GM18861 (cell line): ENCODE results near the gene PSMD11.

Experiments
- ATAC-seq: cut with Tn5 transposase; IDR thresholded peaks from one replicate; pipeline ENCODE4 v1.9.1; 2021; ENCODE audit not compliant: unreplicated experiment

Gene PSMD11

DNA sequence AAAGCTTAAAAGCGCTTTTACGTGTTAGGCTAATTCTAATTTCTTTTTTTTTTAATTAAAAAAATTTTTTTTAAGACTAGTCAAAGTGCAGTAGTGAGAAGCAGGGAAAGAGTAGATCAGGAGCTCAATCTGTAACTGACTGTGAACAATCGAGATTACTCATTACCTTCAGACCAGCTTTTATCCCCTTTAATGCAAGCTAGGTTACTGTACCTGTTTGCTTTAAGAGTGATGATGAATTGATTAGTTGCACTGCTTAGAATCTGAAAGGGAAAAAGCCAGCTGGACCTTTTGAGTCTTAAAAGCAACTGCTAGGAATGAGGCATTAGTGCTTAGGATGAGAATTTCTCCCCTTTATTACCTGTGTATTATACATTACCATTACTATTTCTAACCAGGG, 19.0 kb downstream of the PSMD11 start:
- ATAC-seq, result no peak

DNA sequence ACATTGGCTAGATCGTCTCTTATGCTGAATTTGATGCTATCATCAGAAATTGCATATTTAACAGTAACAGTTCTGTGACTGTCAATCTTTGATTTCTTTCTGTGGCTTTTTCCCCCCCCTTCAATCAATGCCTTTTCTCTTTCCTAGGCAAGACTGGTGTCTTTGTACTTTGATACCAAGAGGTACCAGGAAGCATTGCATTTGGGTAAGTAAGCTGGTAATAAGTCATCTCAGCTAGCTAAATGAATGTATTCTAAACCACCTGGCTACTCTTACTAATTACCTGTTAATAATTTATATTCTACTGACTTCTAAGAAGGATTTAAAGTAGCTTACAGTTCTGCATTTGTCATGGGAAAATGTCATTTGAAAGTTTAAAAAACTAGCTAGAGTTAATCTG, 20.1 kb downstream of the PSMD11 start:
- ATAC-seq, result no peak

DNA sequence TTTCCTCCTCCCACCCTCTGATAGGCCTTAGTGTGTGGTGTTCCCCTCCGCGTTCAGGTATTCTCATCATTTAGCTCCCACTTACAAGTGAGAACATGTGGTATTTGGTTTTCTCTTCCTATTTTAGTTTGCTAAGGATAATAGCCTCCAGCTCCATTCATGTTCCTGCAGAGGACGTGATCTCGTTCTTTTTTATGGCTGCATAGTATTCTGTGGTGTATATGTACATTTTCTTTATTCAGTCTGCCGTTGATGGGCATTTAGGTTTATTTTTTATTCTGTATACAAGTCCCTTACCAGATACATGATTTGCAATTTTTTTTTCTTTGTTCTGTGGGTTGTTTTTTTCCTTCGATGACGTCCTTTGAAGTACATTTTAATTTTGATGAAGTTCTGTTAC, 23.6 kb downstream of the PSMD11 start:
- no peak for ATAC-seq

DNA sequence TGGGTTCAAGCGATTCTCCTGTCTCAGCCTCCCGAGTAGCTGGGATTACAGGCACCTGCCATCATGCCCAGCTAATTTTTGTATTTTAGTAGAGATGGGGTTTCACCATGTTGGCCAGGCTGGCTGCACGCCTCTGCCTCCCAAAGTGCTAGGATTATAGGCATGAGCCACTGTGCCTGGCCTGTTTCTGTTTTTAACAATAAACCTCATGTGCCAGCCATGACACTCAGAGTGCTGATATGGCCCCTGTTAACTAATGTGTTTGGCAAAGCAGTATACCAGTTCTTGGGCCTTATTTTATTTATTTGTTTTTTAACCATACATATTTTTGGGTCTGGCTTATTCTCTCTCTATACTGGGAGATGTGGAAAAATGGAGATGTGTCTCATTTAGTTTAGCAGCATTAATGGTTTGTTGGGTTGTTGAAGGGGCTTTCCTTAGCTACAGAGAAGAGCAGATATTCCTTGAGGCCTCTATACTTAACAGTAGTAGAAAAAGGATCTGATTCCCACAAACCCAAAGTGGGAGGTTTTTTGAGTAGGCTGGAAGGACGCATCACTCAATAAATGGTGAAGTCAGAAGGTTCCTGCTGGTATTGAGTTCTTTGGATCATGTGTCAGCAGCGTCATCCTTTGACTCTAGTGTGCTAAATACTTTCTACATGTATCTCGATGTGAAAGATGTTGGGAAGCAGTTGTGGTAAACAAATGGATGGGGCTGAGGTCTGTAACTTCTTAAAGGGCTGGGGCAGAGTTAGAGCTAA, 26.3 kb downstream of the PSMD11 start:
- ATAC-seq, result no peak

DNA sequence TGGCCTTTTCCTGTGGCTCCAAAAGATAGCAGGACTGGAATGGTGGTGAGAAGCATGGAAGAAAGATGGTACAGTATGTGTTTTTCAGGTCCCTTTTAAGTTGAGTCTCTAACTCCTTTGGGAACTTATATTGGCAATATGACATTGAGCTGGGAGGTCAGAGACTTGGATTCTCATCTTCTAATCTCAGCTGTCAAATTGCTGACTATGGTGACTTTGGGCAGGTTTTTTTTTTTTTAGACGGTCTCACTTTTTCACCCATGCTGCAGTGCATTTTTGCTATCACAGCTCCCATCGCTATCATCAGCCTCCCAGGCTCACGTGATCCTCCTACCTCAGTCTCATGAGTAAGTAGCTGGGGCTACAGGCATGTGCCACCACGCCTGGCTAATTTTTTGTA, 27.3 kb downstream of the PSMD11 start:
- ATAC-seq, result no peak

DNA sequence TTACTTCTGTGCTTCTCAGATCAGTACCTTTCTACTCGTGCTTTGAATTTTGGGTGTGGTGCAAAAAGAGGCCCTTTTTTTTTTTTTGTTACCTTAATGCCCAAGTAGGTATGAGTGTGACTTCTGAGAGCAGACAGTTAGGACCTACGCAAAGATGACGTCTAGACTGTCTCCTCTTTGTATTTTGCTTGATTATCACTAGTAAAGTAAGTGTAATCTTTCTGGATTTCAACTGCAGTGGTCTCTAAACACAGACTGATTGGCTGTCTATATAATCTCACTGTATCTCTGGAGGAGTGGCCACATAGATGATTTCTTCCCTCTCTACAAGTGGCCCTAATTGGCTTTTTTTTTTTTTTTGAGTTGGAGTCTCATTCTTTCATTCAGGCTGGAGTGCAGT, 30.9 kb downstream of the PSMD11 start:
- ATAC-seq, result no peak

DNA sequence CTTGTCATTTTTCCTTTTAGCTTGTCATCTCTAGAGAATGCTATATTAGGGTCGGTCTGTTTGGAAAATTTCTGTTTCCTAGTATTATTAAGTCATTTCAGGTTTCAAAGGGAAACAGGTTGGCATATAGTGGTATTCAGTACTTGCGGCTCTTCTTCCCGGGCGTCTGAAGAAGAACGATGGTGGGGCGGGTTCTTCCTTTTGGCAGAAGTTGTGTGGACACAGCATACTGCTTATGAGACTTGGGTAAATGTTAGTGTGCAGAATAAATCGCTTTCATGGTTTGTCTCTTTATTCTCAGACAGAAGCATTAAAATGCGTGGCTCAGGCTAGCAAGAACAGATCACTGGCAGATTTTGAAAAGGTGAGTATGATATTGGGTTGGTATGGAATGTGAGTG, 32.9 kb downstream of the PSMD11 start:
- no peak for ATAC-seq

DNA sequence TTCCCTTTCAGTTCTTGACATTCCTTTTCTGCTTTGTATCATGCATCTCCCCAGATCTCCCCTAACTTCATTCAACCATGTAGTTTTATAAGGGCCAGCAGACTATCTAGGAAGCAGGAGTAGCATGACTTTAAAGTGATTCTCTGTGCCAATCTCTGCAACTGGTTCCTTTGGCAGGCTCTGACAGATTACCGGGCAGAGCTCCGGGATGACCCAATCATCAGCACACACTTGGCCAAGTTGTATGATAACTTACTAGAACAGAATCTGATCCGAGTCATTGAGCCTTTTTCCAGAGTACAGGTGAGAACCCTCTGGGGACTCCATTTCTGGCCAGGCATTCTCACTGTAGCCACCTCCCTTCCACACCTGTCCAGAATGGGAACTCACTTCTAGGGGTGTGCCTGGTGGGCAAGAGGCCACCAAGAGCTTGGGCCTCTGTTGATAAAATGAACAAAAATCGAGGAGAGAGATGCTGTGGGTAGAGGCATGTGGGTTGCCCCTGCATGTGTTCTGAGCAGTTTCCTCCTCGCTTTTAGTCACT, 34.8 kb downstream of the PSMD11 start:
- no peak for ATAC-seq

DNA sequence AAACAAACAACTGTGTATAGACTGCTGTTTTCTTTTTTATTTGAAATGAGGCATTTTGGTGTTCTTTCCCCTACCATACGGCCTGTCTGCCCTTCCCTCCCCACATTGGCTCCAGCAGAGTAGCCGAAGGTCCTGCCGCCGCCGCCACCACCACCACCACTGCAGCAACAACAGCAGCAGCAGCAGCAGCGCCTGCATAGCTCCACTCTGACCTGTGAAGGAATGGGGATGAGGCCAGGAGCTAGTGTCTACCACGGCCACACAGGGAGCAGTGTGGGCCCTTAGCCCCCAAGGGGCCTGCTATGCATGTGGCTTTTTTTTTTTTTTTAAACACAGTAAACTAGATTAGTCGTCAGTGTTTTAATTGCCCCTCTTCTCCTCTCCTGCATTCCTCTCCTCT, 36.9 kb downstream of the PSMD11 start:
- ATAC-seq, result no peak

DNA sequence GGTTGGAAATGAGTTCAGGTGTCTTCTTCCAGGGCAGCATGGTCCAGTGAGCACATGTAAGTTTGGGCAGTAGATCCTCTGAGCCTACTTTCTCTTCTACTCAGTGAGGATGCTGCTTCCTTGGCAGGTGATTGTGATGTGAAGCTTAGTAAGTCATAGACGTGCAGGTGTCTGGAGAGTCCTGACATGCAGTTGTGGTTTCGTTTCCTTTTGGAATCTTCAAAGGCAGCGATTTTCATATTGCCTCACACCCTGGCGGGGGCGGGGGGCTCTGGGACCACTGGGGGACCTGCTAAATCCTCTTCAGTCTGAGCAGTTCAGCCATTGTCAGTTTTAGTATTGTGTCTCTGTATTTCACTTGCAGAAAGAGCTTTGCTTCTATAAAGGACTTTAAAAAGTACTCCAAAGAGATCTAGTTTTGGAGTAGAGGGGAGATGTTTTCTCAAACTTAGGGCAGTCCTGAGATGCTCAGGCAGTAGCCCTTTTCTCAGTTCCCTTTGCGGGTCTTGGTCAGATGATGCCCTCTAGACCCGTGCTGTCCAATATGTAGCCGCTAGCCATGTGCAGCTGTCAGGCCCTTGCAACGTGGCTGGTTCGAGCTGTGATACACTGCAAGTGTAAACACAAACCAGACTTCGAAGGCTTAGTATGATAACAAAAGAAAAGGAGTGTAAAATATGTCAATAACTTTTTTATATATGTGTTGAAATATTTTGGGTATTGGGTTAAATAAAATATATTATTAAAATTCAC, 38.4 kb downstream of the PSMD11 start:
- no peak for ATAC-seq

DNA sequence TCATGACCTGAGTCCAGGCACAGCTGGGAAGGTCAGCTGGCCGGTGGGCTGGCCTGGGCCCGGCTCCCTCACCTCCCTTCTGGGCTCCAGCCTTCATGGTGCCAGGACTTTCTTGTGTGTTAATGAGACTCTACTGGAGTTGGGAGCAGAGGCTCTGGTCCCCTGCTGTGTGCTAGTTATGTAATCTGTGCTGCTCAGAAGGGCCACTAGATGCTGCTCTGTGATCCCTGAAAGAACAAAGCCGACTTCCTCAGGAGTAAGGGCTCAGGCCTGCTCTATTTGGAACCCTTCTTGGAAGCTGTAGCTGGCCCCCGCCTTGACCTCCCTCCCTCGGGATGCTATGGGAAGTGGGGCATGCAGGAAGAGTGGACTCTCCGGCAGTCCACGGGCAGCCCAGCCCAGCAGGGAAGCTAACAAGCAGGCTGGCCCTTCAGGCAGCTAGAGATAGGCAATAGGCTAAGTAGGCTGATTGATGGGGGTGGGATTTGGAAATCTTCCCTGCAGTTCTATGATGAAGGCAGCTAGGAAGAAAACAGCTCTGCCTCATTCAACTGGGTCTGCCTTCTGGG, 39.2 kb downstream of the PSMD11 start:
- no peak for ATAC-seq

DNA sequence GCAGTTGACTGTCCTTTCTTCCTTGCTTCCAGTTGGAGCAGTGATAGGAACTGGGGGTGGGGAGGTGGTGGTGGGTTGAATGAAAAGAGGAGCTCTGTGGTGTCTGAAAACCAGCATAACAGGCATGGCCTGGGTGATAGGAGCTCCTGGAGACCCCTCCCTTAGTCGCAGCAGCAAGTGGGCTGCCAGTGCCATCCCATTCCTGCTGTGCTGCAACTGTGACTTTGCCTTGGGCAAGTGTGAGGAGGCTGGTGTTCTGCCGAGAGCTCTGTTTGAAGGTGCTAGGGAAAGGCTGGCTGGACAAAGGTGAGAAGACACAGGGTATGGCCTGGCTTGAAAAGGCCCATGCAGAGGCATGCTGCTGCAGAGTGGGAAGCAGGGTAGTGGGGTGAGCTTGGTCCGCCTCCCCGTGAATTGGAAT, 39.7 kb downstream of the PSMD11 start:
- no peak for ATAC-seq

DNA sequence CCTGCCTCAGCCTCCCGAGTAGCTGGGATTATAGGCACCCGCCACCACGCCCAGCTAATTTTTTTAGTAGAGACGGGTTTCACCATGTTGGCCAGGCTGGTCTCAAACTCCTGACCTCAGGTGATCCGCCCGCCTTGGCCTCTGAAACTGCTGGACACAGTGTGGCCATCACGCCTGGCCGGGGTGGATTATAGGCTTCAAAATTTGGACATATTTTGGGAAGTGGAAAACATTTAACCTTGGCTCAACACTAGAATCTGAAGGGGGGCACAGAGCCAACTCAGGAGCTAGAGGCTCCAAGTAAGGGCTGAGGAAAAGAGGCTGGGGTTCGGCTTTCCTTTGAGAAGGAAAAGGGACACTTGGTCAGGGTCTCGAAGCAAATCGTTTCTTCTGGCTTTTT, 40.3 kb downstream of the PSMD11 start:
- ATAC-seq, result no peak

DNA sequence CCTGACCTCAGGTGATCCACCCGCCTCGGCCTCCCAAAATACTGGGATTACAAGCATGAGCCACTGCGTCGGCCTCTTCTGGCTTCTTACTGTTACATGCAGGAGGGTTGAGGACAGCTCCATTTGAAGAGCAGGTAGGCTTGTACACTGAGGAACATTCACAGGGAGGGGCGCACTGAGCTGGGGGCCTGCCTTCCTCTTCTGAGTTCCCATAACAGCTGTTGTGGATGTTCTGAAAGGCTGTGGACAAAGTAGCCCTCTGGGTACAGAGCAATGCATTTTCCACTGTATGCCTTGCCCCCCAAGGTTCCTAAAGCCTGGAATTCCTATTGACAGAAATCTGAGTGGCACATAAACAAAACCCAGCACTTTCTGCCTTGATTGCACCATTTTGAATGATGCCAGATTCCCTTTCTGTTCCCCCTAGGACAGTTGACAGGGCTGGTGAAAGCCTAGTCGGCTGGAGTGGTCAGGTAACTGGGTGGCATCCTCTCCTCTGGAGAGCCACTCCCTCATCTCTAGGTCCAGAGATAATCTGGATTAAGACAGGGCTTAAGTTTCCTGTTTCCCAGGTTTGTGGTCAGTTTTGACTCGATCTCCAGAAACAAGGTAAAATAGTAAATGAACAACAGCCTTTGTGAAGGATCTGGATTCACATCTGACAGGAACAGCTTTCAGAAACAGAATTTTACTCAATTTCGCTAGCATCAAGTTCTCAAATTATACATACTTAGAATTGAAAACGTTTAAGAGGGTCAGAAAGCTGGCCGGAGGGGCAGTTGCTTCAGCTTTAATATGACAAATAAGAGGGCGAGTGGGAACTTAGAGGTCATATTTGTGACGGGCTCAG, 41.2 kb downstream of the PSMD11 start:
- no peak for ATAC-seq

DNA sequence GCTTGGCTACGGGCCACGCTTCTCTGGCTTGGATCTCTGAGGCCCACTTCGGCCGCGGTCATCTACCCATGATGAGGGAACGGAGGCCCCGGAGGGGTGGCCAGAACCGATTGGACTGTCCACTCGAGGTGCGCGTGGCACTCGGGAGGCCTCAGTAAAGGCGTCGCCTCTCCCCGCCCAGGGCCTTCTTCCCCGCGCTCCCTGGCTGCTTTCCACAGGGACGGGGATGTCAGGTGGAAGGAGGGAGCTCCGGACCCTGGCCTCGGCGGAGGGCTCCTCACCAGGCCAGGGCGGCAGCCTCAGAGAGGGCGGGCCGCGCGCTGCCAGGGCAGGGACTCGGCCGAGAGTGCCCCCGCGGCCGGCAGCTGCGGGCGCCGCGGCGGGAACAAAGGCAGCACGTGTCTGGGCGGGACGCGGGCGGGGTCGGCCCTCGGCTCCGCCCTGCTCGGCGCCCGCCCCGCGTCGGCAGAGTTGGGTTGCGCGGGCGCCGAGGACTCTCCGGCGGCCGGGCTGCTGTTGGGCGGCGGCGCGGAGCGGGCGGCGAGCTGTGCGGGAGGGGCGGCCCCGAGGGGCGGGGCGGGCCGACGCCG, 41.9 kb downstream of the PSMD11 start:
- peak; percentile 29 for ATAC-seq

DNA sequence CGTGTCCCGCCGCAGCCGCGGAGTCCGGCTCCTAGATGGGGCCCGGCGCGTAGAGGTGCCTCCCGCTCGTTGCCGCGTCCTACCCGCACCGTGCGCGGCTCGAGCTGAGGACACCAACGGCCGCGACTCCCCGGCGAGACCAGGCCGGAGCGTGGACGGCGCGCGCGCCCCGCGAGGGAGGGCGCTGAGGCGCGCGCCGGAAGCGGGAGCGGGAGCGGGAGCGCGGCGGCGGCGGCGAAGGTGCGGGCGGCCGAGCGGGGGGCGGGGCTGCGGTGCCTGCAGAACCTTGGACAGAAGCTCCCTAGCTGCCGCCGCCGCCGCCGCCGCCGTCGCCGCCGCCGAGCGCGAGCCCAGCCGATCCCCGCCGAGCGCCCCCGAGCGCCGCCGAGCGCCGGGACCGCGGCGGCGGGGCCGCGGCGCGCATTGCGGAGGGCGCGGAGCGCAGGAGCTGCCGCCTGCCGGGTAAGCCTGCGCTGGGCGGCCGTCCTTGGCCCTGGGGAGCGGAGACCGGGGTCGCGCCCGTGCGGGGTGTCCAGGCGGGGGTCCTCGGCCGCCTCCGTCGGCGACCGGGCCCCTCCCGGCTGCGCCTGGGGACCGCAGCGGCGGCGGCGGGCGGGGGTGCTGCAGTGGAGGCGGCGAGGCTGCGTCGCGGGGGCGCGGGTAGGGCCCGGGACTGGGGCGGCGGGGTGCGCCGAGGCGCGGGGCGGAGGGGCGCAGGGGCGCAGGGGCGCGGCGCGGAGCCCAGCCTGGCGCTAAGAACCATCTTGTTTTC, 42.6 kb downstream of the PSMD11 start, which contains the start of gene CDK5R1:
Gene CDK5R1, plus strand, starts transcription at position 293 of the 772 bp plus-strand sequence. CDS start 628 bp downstream, outside the sequence.
- ATAC-seq, result peak; percentile 30

DNA sequence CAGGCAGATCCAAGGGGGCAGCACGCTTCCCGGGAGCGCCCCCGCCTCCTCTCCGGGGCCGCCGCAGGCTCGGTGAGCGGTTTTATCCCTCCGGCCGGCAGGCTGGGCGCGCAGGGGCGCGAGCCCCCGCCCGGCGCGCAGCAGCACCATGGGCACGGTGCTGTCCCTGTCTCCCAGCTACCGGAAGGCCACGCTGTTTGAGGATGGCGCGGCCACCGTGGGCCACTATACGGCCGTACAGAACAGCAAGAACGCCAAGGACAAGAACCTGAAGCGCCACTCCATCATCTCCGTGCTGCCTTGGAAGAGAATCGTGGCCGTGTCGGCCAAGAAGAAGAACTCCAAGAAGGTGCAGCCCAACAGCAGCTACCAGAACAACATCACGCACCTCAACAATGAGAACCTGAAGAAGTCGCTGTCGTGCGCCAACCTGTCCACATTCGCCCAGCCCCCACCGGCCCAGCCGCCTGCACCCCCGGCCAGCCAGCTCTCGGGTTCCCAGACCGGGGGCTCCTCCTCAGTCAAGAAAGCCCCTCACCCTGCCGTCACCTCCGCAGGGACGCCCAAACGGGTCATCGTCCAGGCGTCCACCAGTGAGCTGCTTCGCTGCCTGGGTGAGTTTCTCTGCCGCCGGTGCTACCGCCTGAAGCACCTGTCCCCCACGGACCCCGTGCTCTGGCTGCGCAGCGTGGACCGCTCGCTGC, 43.3 kb downstream of the PSMD11 start:
- peak; percentile 15 for ATAC-seq

DNA sequence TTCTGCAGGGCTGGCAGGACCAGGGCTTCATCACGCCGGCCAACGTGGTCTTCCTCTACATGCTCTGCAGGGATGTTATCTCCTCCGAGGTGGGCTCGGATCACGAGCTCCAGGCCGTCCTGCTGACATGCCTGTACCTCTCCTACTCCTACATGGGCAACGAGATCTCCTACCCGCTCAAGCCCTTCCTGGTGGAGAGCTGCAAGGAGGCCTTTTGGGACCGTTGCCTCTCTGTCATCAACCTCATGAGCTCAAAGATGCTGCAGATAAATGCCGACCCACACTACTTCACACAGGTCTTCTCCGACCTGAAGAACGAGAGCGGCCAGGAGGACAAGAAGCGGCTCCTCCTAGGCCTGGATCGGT, 43.9 kb downstream of the PSMD11 start:
- ATAC-seq, result no peak

DNA sequence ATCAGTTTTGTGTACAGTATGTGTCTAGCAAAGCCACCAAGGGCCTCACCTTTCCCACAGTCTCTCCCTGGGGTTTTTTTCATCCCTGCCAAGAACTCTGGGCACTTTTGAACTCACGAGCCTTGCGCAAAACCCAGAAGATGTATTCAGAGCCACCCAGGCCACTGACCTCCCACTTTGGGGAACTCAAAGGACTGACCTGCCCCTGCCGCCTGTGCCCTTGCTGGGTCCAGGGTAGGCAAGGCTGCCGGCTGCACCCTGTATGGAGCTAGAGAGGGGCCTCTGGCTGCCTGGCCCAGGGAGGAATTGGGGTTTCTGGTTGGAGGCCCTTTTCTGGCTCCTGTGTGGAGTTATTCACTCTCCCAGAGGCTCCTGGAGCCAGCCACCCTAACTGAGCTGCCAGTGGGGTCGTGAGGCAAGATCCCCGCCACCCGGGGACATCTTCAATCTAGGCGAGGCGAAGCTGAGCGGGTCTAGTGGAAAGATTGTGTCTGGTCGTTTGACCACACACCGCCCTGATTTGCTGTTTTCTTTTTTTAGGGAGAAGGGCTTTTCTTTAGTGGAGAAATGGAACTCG, 44.4 kb downstream of the PSMD11 start:
- no peak for ATAC-seq
